GM20000 (cell line): Measurements from ENCODE around the gene NELL1.

Experiments used
- DNase-seq: peaks from one replicate; pipeline ENCODE4 v3.0.0; 2012; ENCODE audit warnings: low spot score
- CTCF ChIP-seq: IDR thresholded peaks from 2 replicates; pipeline ENCODE4 v1.5.1; 2012; ENCODE audit warnings: mild to moderate bottlenecking, control low read depth; ENCODE audit errors: extremely low read depth, missing control alignments

Gene NELL1

GRCh38 chr11:21456186-21456585 is 786.8 kb downstream of the NELL1 start:
- no peak for DNase-seq
- no peak for TF ChIP-seq CTCF

DNA sequence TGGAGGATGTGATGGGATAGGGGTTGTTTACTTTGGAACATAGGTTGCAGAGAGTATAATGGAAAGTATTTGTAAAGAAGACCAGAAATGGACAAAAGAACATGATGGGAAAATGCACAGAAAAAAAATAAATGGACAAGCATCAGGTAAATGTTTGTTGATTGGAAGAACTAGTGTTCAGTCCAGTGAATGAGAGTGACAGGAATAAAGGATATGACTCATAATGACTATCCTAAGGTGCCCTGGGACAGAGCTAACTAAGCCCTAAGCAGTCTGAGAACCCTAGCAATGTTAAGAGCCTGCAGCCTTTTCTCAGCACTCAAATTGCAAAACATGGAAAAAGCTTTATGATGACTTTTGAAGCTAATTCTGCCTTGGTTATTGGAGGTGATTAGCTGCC is 790.7 kb downstream of the NELL1 start:
- no peak for TF ChIP-seq CTCF
- no peak for DNase-seq

GRCh38 chr11:21461701-21462100 is 792.3 kb downstream of the NELL1 start:
- no peak for DNase-seq
- no peak for TF ChIP-seq CTCF

GRCh38 chr11:21464601-21465193 is 795.3 kb downstream of the NELL1 start:
- DNase-seq = no peak
- no peak for TF ChIP-seq CTCF

- no peak for DNase-seq
- TF ChIP-seq CTCF = no peak
Measured at GRCh38 chr11:21465203-21465602, 795.8 kb downstream of the NELL1 start.

DNA sequence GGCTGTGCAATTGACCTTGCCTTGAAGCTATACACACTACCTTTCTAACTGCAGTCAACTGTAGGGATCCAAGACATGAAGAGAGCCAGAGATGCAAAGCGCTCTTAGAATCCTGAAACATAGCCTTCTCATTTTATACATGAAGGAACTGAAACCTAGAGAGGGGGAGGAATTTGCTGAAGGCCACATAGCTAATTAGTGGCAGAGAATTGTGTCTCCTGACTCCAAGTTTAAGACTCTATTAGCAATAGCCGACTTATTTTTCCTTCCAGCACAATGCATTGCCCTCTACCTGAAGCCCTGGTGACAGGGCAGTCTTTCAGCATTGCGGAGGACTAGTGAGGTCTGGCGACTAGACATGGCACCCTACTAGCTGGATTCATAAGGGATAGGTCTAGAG is 796.5 kb downstream of the NELL1 start:
- no peak for DNase-seq
- TF ChIP-seq CTCF = no peak

DNA sequence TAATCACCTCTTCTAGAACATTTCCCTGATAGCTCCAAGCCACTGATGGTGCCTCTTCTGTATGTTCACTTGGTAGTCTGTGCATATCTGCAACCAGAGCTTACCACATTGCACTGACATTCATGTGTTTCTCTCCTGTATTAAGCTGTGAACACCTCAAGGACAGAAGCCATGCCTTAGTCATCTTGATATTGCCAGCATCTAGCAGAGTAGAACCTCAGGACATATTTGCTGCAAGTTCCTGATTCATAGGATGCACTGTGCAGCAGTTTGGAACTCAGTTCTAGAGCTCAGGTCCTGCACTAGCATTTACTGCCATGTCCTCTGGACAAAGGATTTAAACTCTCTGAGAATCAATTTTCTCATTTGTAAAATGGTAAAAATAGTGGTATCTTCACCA is 801.1 kb downstream of the NELL1 start:
- no peak for DNase-seq
- TF ChIP-seq CTCF = no peak

DNA sequence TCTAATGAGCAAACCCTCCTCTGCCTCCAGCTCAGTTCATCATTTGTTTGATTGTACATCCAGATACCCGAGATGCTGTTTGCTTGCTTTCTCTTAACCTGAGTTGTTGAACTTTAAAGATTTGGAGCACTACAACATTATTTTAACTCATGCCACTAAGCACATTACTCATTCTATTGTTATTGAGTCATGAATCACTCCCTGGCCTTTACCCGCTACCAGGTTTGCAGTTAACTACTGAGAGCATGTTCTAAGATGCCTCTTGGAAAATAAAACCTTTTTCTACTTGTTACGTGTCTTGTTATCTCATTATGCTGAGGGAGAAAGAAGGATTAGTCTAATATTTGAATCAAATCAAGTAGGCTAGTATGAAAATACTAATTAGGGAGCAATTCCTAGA is 802.9 kb downstream of the NELL1 start:
- TF ChIP-seq CTCF = no peak
- no peak for DNase-seq
